ENCODE data around the gene LRP3.

LRP3 gene

GRCh38 chr19:33240181-33240771, 46.1 kb downstream of the LRP3 start:
- no peak for DNase-seq

GRCh38 chr19:33241091-33241529, 47.0 kb downstream of the LRP3 start:
- no peak for DNase-seq

DNA sequence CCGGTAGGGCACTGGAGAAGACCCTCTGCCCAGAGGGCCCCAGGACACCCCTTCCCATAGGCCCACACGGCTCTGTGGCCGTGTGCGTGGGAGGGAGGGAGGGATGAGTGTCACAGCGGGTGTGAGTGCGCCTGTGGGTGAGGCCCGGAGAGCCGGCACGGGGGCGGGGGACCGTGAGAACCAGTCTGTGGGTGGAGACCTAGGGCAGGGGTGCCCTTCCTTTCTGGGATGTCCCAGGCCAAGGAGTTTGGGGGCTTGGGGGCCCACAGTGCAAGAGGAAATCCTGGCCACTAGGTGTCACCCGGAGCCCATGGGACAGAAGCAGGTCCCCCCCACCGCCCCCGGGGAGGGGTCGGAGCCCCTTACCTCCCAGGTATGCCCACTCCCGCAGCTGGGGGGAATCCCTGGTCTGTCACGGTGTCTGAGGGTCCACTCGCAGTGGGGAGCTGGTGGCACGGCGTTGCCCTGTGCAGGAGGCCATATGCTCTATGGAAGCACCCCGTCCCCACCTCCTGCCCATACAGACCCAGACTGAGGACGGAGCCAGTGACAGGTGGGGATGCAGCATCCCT, 47.5 kb downstream of the LRP3 start:
- peak; percentile 50 for DNase-seq

DNA sequence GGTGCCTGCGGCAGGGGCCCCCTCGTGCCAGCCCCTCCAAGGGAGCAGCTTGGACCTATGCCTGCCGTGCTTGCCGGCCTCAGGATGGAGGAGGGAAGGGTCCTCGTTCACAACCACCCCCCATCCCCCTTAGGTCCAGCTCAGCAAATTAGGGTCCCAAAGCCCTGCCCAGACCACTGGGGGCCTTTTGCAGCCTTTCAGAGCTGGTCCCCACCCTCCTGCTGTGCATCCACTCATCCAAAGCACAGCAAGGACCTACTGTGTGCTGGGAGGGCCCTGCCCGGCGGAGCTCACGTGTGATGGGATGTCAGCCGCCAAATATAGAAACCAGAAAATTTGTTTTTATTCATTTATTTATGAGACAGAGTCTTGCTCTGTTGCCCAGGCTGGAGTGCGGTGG, 48.0 kb downstream of the LRP3 start:
- no peak for DNase-seq

DNA sequence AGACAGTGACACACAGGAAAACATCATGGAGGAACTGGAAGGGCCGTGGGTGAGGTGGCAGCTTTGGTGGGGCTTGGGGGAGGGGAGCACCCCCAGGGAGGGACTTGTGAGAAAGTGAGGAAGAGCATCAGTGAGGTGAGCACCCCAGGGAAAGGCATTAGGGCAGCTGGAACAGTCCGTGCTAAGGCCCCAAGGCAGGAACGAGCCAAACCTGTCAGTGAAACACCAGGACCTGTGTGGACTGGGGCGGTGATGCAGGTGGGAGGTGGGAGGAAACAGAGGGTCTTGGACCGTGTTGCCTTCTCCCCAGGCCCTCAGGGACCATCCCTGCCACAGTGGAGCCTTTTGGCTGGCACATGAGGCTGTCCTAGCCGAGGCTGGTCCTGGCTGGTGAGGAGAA, 48.8 kb downstream of the LRP3 start:
- DNase-seq, result no peak

GRCh38 chr19:33245948-33246708, 52.0 kb downstream of the LRP3 start:
- DNase-seq, result peak; percentile 35

DNA sequence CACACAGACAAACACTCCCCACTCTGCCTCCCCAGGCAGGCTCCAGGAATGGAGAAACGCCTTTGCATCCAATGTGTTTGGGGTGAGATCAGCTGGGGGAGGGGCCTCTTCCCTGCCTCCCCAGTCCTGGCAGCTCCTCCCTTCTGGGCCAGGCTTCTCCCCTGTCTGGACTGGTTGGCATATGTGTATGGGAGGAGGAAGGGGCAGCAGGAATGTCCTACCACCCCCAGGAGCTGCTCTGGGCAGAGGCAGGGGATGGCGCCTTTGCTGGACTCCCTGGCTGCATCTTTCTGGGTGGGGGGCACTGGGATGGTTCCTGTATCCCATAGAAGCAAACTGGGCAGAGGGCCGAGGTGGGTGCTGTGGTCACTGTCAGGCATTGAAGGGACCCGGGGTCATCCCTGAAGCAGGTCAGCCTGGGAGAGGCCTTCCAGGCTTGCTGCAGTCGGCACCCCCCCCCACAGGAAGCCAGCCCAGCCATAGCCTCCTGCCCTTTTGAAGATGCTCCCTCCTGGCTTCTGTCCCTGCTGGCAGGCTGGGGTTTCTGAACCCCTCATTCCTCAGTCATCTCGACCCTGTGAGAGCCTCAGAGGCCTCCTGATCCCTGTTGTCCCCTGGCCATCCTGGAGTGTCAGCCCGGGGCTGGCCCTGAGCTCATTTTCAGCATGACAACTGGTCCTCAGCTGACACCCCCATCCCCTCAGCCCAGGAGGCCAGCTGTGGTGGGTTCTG, 52.7 kb downstream of the LRP3 start:
- DNase-seq, result no peak

GRCh38 chr19:33247441-33247819, 53.3 kb downstream of the LRP3 start:
- no peak for DNase-seq

GRCh38 chr19:33248104-33248503, 54.0 kb downstream of the LRP3 start:
- no peak for DNase-seq

DNA sequence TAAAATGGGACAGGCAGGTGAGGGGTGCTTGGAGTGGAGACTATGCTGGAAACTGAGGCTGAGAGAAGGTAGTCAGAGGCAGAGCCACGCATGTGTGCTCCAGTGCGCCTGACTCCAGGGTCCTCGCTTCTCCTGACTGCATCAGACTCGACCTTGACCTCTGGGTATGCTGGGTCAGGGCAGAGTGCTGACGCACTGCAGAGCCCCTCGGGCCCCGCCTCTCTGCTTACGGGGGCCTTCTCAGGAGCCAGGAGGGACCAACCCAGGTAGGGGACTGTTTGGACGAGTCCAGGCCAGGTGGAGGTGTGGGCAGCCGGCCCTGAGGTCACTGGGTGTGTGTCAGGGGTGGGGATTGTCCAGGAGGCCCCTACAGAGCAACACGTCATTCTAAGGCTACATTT, 54.4 kb downstream of the LRP3 start:
- DNase-seq, result no peak

DNA sequence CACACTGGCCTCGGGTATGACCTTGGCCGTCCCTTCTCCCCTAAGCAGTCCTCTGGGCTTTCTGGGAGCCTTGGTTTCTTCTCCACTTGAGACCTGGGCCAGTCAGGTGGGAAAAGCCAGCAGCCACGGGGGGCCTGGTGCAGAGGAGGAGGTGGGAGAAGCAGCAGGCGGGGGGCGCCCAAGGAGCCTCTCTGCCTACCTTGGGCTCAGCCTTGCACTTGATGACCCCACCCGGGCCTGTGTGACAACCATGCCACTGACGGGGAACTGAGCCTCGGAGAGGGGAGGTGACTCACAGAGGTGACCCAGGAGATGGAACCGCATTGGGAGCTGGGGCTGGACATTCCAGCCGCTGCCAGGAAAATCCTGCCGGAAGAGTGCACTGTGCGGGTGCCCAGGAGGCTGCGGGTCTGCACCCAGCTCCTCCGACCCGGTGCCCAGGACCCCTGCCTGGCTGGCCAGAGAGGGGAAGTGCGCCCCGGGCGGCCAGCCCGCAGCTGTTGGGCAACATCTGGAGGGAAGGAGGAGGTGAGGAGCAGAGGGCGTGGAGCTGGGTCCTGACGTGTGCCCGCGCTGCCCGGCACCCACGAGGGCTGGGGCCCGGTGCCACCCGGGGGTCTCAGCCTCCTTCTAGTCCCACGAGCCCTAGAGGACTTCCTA, 55.0 kb downstream of the LRP3 start:
- DNase-seq, result no peak

DNA sequence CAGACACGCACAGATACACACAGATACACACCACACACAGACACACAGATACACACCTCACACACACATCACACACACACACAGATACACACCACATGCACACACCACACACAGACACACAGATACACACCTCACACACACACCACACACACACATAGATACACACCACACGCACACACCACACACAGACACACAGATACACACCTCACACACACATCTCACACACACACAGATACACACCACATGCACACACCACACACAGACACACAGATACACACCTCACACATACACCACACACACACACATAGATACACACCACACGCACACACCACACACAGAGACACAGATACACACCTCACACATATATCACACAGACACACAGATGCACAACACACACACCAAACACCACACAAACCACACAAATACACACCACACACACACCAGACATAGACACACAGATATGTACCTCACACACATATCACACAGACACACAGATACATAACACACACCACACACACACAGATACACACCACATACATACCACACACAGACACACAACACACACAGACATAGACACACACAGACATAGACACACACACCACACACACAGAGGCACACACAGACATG, 55.7 kb downstream of the LRP3 start:
- DNase-seq, result no peak

GRCh38 chr19:33250500-33250899, 56.4 kb downstream of the LRP3 start:
- no peak for DNase-seq

GRCh38 chr19:33251076-33251475, 56.9 kb downstream of the LRP3 start:
- no peak for DNase-seq

DNA sequence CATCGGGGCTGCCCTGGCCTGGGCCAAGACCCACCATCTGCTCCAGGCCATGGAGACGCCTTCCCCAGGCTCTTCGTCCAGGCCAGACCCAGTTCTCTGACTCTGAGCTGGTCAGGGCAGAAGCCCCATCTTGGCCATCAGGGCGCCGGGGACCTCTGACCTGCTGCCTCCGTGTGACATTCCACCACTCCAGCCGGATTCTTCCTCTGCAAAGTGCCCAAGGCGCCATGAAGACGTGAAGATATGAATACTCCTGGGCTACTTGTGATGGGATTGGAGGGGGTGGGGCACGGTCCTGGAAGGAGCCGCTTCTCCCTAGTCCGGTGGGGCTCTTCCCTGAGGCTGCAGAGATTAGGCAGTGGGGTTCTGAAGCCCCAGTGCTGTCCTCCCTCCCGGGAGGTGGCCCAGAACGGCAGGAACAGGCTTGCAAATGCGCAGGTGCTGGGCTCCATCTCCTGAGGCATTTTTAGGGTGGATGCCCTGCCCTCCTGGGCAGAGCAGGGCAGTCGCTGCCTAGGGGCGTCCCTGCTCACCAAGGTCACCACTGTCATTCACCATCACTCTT, 57.5 kb downstream of the LRP3 start:
- DNase-seq, result no peak

GRCh38 chr19:33252418-33252962, 58.4 kb downstream of the LRP3 start:
- DNase-seq, result no peak

- no peak for DNase-seq
Measured at GRCh38 chr19:33252971-33253370, 58.8 kb downstream of the LRP3 start.

DNA sequence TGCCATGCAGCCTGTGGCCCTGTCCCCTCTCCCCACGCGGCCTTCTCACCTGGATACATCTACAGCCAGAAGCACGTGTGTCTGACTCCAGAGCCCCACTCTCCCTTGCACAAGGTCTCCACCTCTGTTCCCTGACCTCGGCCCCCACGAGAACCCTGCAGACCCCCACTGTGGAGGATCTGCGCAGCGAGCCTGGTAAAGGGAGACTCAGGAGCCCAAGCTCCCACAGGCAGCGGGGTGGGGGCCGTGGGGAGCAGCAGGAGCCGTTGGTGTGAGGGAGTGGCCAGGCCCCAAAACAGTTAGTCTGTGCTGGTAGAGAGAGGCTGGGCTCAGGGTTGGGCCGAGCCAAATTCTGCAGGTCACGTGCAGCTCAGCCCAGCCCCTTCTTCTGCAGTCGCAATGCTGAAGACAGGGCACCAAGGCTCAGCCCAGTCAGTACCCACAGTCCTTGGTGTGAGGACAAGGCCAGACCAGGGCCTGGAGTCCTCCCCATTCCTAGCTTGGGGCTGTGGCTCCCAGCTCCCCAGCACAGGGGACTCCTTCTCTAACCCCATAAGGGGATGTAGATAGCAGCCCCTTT, 60.2 kb downstream of the LRP3 start:
- DNase-seq, result no peak

GRCh38 chr19:33255781-33256180, 61.7 kb downstream of the LRP3 start:
- no peak for DNase-seq

- no peak for DNase-seq
Measured at GRCh38 chr19:33256261-33256660, 62.1 kb downstream of the LRP3 start.

- no peak for DNase-seq
Measured at GRCh38 chr19:33257828-33258227, 63.7 kb downstream of the LRP3 start.
